HEK293 (cell line): ENCODE data around the gene ARHGAP26.

Experiments
- CTCF ChIA-PET: fragments of 350-600 bp; formaldehyde crosslinking; extraction: SDS; loops from one replicate; lab custom pipeline; 2021; ENCODE audit warnings: antibody characterized with exemption; lab: Yijun Ruan, JAX
- POLR2A ChIA-PET: fragments of 300-600 bp; formaldehyde crosslinking; extraction: SDS; loops from one replicate; lab custom pipeline; 2020; ENCODE audit warnings: antibody characterized with exemption, inconsistent platforms; lab: Yijun Ruan, JAX
- H3K27ac ChIP-seq: fragments of 200-500 bp; sonication (Bioruptor generic); 2 replicates; pipeline ENCODE4 v1.5.1; 2014; ENCODE audit warnings: low read depth, low read length, control low read depth, inconsistent platforms; ENCODE audit errors: extremely low read depth
- H3K36me3 ChIP-seq, 2 experiments: fragments of 200-500 bp in 1 of 2; sonication (Bioruptor generic) in 1 of 2; 1 replicate in 1 of 2; 2 replicates in 1 of 2; pipeline ENCODE4 v1.5.1; 2014 to 2017; ENCODE audit warnings: inconsistent platforms in 2 of 2, low read length in 2 of 2; ENCODE audit not compliant: control insufficient read depth in 2 of 2, insufficient read depth in 1 of 2
- H3K4me1 ChIP-seq: fragments of 200-500 bp; sonication (Bioruptor generic); 2 replicates; pipeline ENCODE4 v1.5.1; 2014; ENCODE audit warnings: mild to moderate bottlenecking, low read length, inconsistent platforms; ENCODE audit not compliant: control insufficient read depth, insufficient read depth
- H3K4me3 ChIP-seq: 2 replicates; pipeline ENCODE4 v1.5.1; 2011; ENCODE audit warnings: low read depth, mild to moderate bottlenecking, control low read depth, low read length, moderate library complexity
- H3K9me3 ChIP-seq: fragments of 200-500 bp; sonication (Bioruptor generic); 2 replicates; pipeline ENCODE4 v1.5.1; 2014; ENCODE audit warnings: low read depth, low read length, inconsistent platforms; ENCODE audit not compliant: control insufficient read depth, insufficient read depth
- GFI1B ChIP-seq: fragments of 450-650 bp; formaldehyde crosslinking; IDR thresholded peaks from 2 replicates; pipeline ENCODE4 v1.5.1; 2016; ENCODE audit warnings: missing biosample characterization, missing genetic modification characterization
- GLIS1 ChIP-seq: fragments of 450-650 bp; formaldehyde crosslinking; IDR thresholded peaks from 2 replicates; pipeline ENCODE4 v1.5.1; 2016; ENCODE audit warnings: missing biosample characterization, missing genetic modification characterization
- OSR2 ChIP-seq: fragments of 450-650 bp; formaldehyde crosslinking; IDR thresholded peaks from 2 replicates; pipeline ENCODE4 v1.5.1; 2016; ENCODE audit warnings: missing biosample characterization, missing genetic modification characterization
- SCRT1 ChIP-seq: fragments of 450-650 bp; formaldehyde crosslinking; IDR thresholded peaks from 2 replicates; pipeline ENCODE4 v1.5.1; 2016; ENCODE audit warnings: missing biosample characterization, missing genetic modification characterization, borderline replicate concordance
- SETDB1 ChIP-seq: IDR thresholded peaks from one replicate; pipeline ENCODE4 v1.6.1; 2017; ENCODE audit warnings: mild to moderate bottlenecking, low read length, moderate library complexity, mixed read lengths; ENCODE audit not compliant: insufficient read length
- SP7 ChIP-seq: fragments of 450-650 bp; formaldehyde crosslinking; IDR thresholded peaks from 2 replicates; pipeline ENCODE4 v1.5.1; 2016; ENCODE audit warnings: missing biosample characterization, missing genetic modification characterization
- ZBTB1 ChIP-seq: fragments of 450-650 bp; formaldehyde crosslinking; IDR thresholded peaks from 2 replicates; pipeline ENCODE4 v1.5.1; 2016; ENCODE audit warnings: missing biosample characterization, missing genetic modification characterization
- ZFP41 ChIP-seq: fragments of 450-650 bp; formaldehyde crosslinking; IDR thresholded peaks from 2 replicates; pipeline ENCODE4 v1.5.1; 2016; ENCODE audit warnings: missing biosample characterization, missing genetic modification characterization, borderline replicate concordance
- ZNF214 ChIP-seq: fragments of 450-650 bp; formaldehyde crosslinking; IDR thresholded peaks from 2 replicates; pipeline ENCODE4 v1.5.1; 2017; ENCODE audit warnings: missing biosample characterization, mild to moderate bottlenecking, missing genetic modification characterization, borderline replicate concordance
- ZNF23 ChIP-seq: fragments of 450-650 bp; formaldehyde crosslinking; IDR thresholded peaks from 2 replicates; pipeline ENCODE4 v1.5.1; 2016; ENCODE audit warnings: missing biosample characterization, missing genetic modification characterization, borderline replicate concordance
- ZNF302 ChIP-seq: fragments of 450-650 bp; formaldehyde crosslinking; IDR thresholded peaks from 2 replicates; pipeline ENCODE4 v1.5.1; 2016; ENCODE audit warnings: missing biosample characterization, missing genetic modification characterization, low read depth
- ZNF335 ChIP-seq: fragments of 450-650 bp; formaldehyde crosslinking; conservative IDR thresholded peaks from 2 replicates; pipeline ENCODE4 v1.5.1; 2016; ENCODE audit warnings: missing biosample characterization, missing genetic modification characterization
- ZNF350 ChIP-seq: fragments of 450-650 bp; formaldehyde crosslinking; IDR thresholded peaks from 2 replicates; pipeline ENCODE4 v1.5.0; 2017; ENCODE audit warnings: missing biosample characterization, mild to moderate bottlenecking, missing genetic modification characterization
- ZNF391 ChIP-seq: fragments of 450-650 bp; formaldehyde crosslinking; IDR thresholded peaks from 2 replicates; pipeline ENCODE4 v1.5.1; 2016; ENCODE audit warnings: low read depth, missing biosample characterization, missing genetic modification characterization, borderline replicate concordance
- ZNF404 ChIP-seq: fragments of 450-650 bp; formaldehyde crosslinking; IDR thresholded peaks from 2 replicates; pipeline ENCODE4 v1.5.1; 2017; ENCODE audit warnings: missing biosample characterization, missing genetic modification characterization
- ZNF473 ChIP-seq: fragments of 450-650 bp; formaldehyde crosslinking; IDR thresholded peaks from 2 replicates; pipeline ENCODE4 v1.5.1; 2017; ENCODE audit warnings: missing biosample characterization, missing genetic modification characterization
- ZNF48 ChIP-seq: fragments of 450-650 bp; formaldehyde crosslinking; IDR thresholded peaks from 2 replicates; pipeline ENCODE4 v1.5.1; 2016; ENCODE audit warnings: missing biosample characterization, missing genetic modification characterization
- ZNF555 ChIP-seq: fragments of 450-650 bp; formaldehyde crosslinking; conservative IDR thresholded peaks from 2 replicates; pipeline ENCODE4 v1.5.1; 2017; ENCODE audit warnings: missing biosample characterization, mild to moderate bottlenecking, missing genetic modification characterization, inconsistent platforms
- ZNF785 ChIP-seq: fragments of 450-650 bp; formaldehyde crosslinking; IDR thresholded peaks from 2 replicates; pipeline ENCODE4 v1.5.1; 2016; ENCODE audit warnings: missing biosample characterization, missing genetic modification characterization
- ZXDB ChIP-seq: fragments of 450-650 bp; formaldehyde crosslinking; IDR thresholded peaks from 2 replicates; pipeline ENCODE4 v1.5.1; 2016; ENCODE audit warnings: missing biosample characterization, missing genetic modification characterization
- TF ChIP-seq, protein P1 (sequence below): fragments of 450-650 bp; formaldehyde crosslinking; IDR thresholded peaks from 2 replicates; pipeline ENCODE4 v1.5.1; 2016; ENCODE audit warnings: missing biosample characterization, missing genetic modification characterization
- TF ChIP-seq, protein P2 (sequence below): fragments of 450-650 bp; formaldehyde crosslinking; IDR thresholded peaks from 2 replicates; pipeline ENCODE4 v1.5.1; 2016; ENCODE audit warnings: missing biosample characterization, missing genetic modification characterization
- TF ChIP-seq, protein P3 (sequence below): fragments of 450-650 bp; formaldehyde crosslinking; IDR thresholded peaks from 2 replicates; pipeline ENCODE4 v1.5.1; 2016; ENCODE audit warnings: missing biosample characterization, missing genetic modification characterization
- TF ChIP-seq, protein P4 (sequence below): fragments of 450-650 bp; formaldehyde crosslinking; IDR thresholded peaks from 2 replicates; pipeline ENCODE4 v1.5.1; 2016; ENCODE audit warnings: missing biosample characterization, missing genetic modification characterization
- TF ChIP-seq, protein P5 (sequence below): fragments of 450-650 bp; formaldehyde crosslinking; IDR thresholded peaks from 2 replicates; pipeline ENCODE4 v1.5.1; 2016; ENCODE audit warnings: missing biosample characterization, missing genetic modification characterization
- TF ChIP-seq, protein P6 (sequence below): fragments of 450-650 bp; formaldehyde crosslinking; IDR thresholded peaks from 2 replicates; pipeline ENCODE4 v1.5.1; 2017; ENCODE audit warnings: missing biosample characterization, missing genetic modification characterization

ARHGAP26 gene

DNA sequence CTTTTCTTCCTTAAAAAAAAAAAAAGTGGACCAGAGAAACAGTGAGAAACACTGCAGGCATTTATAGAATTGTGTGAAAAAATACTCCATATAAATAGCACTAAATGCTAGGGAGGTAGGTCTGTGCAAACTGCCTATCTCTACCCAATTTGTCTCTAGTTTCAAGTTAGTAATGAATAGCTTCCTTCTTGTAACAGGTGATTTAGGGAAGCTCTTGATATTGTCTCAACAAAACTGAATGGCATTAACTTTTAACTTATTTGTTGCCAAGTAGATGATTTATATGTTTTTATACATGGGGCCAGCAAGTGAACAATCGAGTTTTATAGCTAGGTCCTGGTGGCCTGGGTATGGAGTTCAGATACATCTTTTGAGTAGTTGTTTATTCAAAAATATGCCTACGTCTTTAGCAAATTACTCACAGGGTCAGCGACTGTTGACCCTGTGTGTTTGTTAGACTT lies 349.7 kb downstream of the ARHGAP26 start (continued):
- TF ChIP-seq, protein P1, sequence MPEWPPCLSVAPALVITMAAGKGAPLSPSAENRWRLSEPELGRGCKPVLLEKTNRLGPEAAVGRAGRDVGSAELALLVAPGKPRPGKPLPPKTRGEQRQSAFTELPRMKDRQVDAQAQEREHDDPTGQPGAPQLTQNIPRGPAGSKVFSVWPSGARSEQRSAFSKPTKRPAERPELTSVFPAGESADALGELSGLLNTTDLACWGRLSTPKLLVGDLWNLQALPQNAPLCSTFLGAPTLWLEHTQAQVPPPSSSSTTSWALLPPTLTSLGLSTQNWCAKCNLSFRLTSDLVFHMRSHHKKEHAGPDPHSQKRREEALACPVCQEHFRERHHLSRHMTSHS (tag by site-specific recombination) = no peak
- TF ChIP-seq SP7 (tag by site-specific recombination) = peak; percentile 65
- no peak for TF ChIP-seq ZNF785
- TF ChIP-seq ZNF555 (tag by site-specific recombination) = no peak
- no peak for TF ChIP-seq ZNF404 (tag by site-specific recombination)
- no peak for TF ChIP-seq ZNF473 (tag by site-specific recombination)
- peak; percentile 75; the same call in 1 of the 2 replicates for TF ChIP-seq SCRT1 (tag by site-specific recombination)
- TF ChIP-seq ZNF48 = no peak
- no peak for TF ChIP-seq ZNF391
- no peak for TF ChIP-seq ZNF214 (tag by site-specific recombination)
- TF ChIP-seq, protein P2, sequence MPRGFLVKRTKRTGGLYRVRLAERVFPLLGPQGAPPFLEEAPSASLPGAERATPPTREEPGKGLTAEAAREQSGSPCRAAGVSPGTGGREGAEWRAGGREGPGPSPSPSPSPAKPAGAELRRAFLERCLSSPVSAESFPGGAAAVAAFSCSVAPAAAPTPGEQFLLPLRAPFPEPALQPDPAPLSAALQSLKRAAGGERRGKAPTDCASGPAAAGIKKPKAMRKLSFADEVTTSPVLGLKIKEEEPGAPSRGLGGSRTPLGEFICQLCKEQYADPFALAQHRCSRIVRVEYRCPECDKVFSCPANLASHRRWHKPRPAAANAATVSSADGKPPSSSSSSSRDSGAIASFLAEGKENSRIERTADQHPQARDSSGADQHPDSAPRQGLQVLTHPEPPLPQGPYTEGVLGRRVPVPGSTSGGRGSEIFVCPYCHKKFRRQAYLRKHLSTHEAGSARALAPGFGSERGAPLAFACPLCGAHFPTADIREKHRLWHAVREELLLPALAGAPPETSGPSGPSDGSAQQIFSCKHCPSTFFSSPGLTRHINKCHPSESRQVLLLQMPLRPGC (tag by site-specific recombination) = no peak
- TF ChIP-seq, protein P3, sequence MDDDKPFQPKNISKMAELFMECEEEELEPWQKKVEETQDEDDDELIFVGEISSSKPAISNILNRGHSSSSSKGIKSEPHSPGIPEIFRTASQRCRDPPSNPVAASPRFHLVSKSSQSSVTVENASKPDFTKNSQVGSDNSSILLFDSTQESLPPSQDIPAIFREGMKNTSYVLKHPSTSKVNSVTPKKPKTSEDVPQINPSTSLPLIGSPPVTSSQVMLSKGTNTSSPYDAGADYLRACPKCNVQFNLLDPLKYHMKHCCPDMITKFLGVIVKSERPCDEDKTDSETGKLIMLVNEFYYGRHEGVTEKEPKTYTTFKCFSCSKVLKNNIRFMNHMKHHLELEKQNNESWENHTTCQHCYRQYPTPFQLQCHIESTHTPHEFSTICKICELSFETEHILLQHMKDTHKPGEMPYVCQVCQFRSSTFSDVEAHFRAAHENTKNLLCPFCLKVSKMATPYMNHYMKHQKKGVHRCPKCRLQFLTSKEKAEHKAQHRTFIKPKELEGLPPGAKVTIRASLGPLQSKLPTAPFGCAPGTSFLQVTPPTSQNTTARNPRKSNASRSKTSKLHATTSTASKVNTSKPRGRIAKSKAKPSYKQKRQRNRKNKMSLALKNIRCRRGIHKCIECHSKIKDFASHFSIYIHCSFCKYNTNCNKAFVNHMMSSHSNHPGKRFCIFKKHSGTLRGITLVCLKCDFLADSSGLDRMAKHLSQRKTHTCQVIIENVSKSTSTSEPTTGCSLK (tag by site-specific recombination) = no peak
- TF ChIP-seq, all 188 proteins: peak for 18

DNA sequence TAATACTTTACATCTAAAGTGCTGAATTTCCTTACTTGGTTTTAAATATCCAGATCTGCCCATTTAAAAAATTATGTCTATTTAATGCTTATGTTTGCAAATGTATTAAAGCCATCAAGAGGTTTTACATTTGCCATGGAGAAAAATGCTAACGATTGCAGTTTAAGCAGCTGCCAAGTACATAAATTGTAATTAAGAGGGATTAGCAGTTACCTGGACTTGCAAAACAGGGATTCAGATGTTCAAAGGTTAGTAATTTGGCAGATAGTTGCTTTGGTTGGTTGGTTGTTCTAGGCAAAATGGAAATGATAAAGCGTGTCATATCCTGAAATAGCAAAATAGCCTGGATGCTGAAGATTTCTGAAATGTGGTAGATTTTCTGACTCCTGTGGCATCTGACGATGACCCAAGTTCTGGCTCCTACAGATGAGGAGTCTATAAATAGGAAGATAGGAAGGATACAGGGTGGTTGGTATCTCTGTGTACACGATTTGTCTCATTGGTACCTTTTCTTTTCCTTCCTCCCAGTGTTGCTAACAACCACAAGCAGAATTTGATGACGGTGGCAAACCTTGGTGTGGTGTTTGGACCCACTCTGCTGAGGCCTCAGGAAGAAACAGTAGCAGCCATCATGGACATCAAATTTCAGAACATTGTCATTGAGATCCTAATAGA lies 350.4 kb downstream of the ARHGAP26 start:
- Histone ChIP-seq H3K27ac (no peak overlapping the region), H3K9me3 (no peaks in the 10 kb centered on the region), H3K36me3 (no peaks in the 10 kb centered on the region), H3K4me1 (peaks cover 32% of the 10 kb centered on the region), H3K4me3 (no peak overlapping the region)
- ChIA-PET CTCF (no interaction called here), POLR2A (interaction anchor here (0.7 kb wide), 1 partner anchor 1022 kb away, joined by 3 read pairs; no protein-coding TSS in a partner anchor)
- TF ChIP-seq SETDB1 (no peak), ZXDB (no peak), ZNF302 (tag by site-specific recombination) (no peak), GFI1B (tag by site-specific recombination) (no peak), ZBTB1 (tag by site-specific recombination) (no peak), GLIS1 (tag by site-specific recombination) (no peak), OSR2 (tag by site-specific recombination) (no peak), ZNF23 (tag by site-specific recombination) (no peak), ZNF350 (tag by site-specific recombination) (no peak), ZNF335 (tag by site-specific recombination) (no peak), ZFP41 (tag by site-specific recombination) (no peak)
- TF ChIP-seq, protein P4, sequence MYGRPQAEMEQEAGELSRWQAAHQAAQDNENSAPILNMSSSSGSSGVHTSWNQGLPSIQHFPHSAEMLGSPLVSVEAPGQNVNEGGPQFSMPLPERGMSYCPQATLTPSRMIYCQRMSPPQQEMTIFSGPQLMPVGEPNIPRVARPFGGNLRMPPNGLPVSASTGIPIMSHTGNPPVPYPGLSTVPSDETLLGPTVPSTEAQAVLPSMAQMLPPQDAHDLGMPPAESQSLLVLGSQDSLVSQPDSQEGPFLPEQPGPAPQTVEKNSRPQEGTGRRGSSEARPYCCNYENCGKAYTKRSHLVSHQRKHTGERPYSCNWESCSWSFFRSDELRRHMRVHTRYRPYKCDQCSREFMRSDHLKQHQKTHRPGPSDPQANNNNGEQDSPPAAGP (tag by site-specific recombination) = no peak
- TF ChIP-seq, protein P5, sequence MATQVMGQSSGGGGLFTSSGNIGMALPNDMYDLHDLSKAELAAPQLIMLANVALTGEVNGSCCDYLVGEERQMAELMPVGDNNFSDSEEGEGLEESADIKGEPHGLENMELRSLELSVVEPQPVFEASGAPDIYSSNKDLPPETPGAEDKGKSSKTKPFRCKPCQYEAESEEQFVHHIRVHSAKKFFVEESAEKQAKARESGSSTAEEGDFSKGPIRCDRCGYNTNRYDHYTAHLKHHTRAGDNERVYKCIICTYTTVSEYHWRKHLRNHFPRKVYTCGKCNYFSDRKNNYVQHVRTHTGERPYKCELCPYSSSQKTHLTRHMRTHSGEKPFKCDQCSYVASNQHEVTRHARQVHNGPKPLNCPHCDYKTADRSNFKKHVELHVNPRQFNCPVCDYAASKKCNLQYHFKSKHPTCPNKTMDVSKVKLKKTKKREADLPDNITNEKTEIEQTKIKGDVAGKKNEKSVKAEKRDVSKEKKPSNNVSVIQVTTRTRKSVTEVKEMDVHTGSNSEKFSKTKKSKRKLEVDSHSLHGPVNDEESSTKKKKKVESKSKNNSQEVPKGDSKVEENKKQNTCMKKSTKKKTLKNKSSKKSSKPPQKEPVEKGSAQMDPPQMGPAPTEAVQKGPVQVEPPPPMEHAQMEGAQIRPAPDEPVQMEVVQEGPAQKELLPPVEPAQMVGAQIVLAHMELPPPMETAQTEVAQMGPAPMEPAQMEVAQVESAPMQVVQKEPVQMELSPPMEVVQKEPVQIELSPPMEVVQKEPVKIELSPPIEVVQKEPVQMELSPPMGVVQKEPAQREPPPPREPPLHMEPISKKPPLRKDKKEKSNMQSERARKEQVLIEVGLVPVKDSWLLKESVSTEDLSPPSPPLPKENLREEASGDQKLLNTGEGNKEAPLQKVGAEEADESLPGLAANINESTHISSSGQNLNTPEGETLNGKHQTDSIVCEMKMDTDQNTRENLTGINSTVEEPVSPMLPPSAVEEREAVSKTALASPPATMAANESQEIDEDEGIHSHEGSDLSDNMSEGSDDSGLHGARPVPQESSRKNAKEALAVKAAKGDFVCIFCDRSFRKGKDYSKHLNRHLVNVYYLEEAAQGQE (tag by site-specific recombination) = no peak
- TF ChIP-seq, protein P6, sequence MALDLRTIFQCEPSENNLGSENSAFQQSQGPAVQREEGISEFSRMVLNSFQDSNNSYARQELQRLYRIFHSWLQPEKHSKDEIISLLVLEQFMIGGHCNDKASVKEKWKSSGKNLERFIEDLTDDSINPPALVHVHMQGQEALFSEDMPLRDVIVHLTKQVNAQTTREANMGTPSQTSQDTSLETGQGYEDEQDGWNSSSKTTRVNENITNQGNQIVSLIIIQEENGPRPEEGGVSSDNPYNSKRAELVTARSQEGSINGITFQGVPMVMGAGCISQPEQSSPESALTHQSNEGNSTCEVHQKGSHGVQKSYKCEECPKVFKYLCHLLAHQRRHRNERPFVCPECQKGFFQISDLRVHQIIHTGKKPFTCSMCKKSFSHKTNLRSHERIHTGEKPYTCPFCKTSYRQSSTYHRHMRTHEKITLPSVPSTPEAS (tag by site-specific recombination) = no peak
